ENCODE results near the gene CTXND1. TPM values are rescaled to one million over a fixed set of nuclear protein-coding genes. Genes with fewer than 3 reads are reported as not detected.

The CTXND1 gene
- total RNA-seq, 1 donor from 2014 or later, result 1.2 TPM

DNA sequence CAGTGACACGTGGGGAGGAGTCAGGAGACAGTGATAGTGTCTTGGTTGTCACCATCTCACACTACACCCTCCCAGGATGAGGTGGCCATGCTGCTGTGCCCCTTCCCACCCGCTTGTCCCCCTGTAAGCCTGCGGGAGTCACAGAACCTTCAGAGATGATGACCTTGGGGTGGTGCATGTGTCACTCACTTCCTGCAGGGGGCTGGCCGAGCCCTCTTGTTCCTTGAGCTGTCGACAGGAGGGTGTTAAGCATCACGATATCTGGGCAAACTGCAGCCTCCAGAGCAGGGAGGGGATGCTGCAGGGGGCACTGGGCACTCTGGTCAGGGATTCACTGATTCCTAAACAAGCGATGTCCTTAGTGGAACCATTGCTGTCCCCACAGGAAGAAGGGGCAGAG lies 71.5 kb downstream of the CTXND1 start:
- no peak for DNase-seq

GRCh38 chr15:80179935-80180334 lies 72.1 kb downstream of the CTXND1 start:
- peak; percentile 69 for DNase-seq

- peak; percentile 37 for DNase-seq
These were observed 72.8 kb downstream of the CTXND1 start for GRCh38 chr15:80179025-80179759.

DNA sequence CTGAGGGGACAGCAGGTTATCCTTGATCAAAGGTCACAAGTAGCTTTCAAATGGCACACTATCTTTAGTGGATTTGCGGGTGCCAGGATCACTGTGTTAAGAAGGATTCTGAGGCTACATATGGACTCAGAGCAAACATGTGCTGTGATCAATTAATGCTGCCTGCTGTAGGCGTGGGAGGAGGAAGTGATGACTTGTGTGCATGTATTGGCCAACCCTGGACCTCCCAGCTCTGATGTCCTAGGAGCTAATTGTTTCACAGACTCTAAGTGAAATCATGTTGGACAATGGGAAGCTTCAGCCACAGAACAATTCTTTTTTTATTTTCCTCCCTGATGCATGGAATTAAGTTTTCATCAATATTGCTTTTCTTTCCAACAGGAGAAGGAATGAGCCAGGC lies 74.9 kb downstream of the CTXND1 start:
- no peak for DNase-seq

GRCh38 chr15:80176443-80176842 lies 75.6 kb downstream of the CTXND1 start:
- no peak for DNase-seq

DNA sequence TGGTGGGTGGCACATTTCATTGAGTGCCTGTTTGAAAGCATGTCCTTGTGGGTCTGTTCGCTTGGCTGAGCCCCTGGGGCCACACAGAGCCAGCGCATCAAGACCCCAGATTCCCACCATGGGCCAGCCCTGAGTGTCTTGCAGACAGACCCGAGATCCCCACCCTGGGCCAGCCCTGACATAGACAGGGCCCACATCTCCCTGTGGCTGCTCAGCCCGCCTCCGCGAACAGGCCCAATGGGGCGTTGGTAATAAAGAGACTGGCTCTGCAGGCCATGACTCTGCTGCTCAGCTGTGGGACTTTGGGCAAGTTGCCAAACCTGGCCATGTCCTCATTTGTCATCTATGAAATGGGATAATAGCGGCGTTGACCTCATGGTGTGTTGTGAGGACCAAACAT lies 76.6 kb downstream of the CTXND1 start:
- DNase-seq, result no peak

DNA sequence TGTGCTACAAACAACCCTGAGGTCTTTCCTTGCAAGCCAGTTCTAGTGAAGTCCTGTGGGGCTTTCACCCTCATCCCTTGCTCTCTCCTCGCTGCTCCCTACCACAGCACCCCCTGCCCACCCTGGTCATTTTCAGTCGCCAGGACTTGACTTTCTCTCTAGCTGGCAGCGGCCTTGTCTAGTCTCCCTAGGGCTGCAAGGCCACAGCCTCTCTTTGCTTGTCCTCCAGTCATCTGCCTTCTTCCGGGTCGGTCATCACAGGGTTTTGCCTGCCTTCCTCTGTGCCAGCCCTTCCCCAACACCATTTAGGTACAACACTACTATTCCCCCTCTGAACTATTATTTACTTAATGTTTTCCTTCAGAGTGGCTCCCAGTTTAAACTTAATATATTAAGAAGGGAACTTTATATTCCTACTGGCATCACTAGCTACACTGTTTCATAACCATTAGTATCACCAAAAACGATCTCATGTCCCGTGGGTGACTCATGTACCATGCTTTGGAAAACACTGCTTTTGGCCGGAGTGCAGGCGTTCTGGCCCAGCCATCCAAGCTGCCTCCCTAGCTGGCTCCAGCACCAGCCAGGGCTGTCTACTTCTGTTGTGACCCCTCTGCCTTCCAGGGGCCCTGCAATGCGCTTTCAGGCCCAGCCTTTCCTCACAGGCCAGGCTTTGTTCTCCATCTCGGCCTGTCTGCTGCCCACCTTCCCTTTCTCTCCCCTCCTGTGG lies 77.8 kb downstream of the CTXND1 start:
- no peak for DNase-seq

- peak; percentile 72 for DNase-seq
These were observed 78.8 kb downstream of the CTXND1 start for GRCh38 chr15:80173022-80173759.

GRCh38 chr15:80172401-80172800 lies 79.6 kb downstream of the CTXND1 start:
- no peak for DNase-seq

DNA sequence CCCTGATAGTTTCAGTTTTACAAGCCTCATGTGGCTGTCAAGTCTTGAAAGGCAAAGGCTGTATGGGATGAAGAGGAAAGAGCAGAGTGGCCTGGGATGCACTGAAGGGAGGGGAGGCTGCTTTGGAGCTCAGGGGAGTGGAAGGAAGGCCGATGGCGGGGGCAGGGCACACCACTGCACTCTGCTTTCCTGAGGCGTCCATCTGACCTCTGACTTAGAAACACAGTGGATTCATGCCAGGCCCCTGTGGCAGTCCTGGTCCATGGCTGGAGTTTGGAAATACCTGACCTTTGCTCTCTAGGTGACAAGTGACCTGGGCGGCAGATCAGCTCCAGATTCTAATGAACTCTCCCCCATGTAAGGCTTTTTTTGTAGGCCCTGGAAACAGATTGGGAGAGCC lies 80.2 kb downstream of the CTXND1 start:
- DNase-seq, result no peak

GRCh38 chr15:80170596-80170995 lies 81.4 kb downstream of the CTXND1 start:
- DNase-seq, result no peak

DNA sequence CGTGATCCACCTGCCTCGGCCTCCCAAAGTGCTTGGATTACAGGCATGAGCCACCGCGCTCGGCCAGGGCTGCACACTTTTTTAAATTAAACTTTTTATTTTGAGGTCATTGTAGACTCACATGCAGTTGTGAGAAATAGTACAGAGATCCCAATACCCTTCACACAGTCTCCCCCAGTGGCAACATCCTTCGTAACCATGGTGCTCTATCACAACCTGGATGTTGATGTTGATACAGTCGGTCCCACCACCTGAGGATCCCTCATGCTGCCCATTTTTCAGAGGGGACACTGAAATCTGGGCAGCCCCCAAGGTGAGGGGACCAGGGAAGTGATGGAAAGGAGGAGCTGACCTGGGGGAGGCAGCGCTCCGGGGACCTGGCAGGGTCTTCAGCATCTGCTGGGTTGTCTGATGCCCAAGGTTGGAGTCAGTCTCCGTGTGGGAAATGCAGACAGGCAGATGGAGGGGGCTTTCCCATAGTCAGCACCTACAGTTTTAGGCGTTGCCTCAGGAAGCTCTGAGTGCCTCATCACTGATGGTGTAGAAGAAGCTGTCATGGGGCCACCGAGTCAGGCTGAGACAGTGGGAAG lies 82.2 kb downstream of the CTXND1 start:
- no peak for DNase-seq

GRCh38 chr15:80168421-80168820 lies 83.6 kb downstream of the CTXND1 start:
- DNase-seq, result no peak

DNA sequence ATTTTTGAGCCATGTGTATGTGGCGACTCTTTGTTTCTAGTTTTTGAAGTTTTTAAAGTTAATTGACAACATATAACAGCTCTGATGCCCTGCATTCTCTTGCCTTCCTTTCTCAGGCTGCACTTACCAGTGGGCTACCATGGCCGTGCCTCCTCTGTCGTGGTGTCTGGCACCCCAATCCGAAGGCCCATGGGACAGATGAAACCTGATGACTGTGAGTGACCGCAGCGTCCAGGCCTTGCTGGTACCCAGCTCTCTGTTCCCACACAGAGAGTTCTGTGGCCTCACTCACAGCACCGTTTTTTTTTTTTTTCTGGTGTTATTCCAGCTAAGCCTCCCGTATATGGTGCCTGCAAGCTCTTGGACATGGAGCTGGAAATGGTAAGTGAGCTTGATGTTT lies 84.1 kb downstream of the CTXND1 start:
- DNase-seq, result no peak

GRCh38 chr15:80163897-80164296 lies 88.1 kb downstream of the CTXND1 start:
- DNase-seq, result no peak

DNA sequence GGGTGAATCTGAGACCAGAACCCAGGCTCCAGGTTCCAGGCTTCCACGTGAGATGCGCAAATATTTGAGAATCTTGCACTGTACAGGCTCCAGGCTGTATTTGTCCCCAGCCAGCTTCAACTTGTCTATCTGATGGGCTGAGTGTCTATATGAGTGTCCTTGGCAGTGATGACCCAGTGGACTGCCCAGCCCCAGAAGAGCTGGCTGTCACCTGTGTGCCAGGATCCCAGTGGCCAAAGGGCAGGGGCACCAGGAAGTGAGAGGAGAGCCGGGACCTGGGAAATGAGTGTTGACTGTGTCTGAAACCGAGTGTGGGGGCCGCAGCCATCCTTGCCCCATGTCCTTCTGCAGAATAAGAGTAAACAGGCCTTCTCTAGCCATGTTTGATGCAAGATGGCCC lies 88.8 kb downstream of the CTXND1 start:
- DNase-seq, result no peak

- peak; percentile 21 for DNase-seq
These were observed 89.9 kb downstream of the CTXND1 start for GRCh38 chr15:80162059-80162554.

GRCh38 chr15:80161468-80162016 lies 90.5 kb downstream of the CTXND1 start:
- no peak for DNase-seq

- DNase-seq, result peak; percentile 24
These were observed 91.3 kb downstream of the CTXND1 start for GRCh38 chr15:80160570-80161156.

- DNase-seq, result no peak
These were observed 92.0 kb downstream of the CTXND1 start for GRCh38 chr15:80159811-80160569.

- DNase-seq, result no peak
These were observed 92.7 kb downstream of the CTXND1 start for GRCh38 chr15:80159301-80159700.
